T-cell (primary cell): ENCODE data around the gene OR10A6. TPM values are rescaled to one million over a fixed set of nuclear protein-coding genes. Genes with fewer than 3 reads are reported as not detected.

Experiments
- ATAC-seq, 4 experiments: fragments of 200-7000 bp in 3 of 4; fragments of 150-1000 bp in 1 of 4; cut with Tn5 transposase; replicated peaks in 1 of 4; 1 replicate in 3 of 4; 2 replicates in 1 of 4; pipeline ENCODE4 v1.10.0; 2021; ENCODE audit warnings: moderate library complexity in 3 of 4, mild to moderate bottlenecking in 2 of 4, moderate number of reproducible peaks in 1 of 4
- CTCF ChIA-PET, 2 donors: fragments of 300-600 bp; sonication (Branson Sonifier 250); formaldehyde crosslinking; loops; one replicate each; lab custom pipeline; 2022; ENCODE audit warnings: antibody characterized with exemption in 2 of 2; lab: Charles Lee
- POLR2A ChIA-PET, 2 donors: fragments of 300-600 bp; sonication (Branson Sonifier 250); formaldehyde crosslinking; loops; one replicate each; lab custom pipeline; 2022; ENCODE audit warnings: antibody characterized with exemption in 2 of 2; lab: Charles Lee
- DNase-seq, 35 experiments: peaks; one replicate each; pipeline versions ENCODE4 v3.0.0 to v3.0.0-alpha.2; 2013 to 2023
- H3K27ac ChIP-seq: one replicate; pipeline ENCODE4 v1.5.1; 2013; ENCODE audit warnings: low read length
- H3K27me3 ChIP-seq, 2 experiments: replicated peaks in 1 of 2; 1 replicate in 1 of 2; 2 replicates in 1 of 2; pipeline versions ENCODE4 v1.6.1 to v1.7.0; 2013; ENCODE audit warnings: low read length in 1 of 2, mixed read lengths in 1 of 2; ENCODE audit not compliant: control insufficient read depth in 2 of 2, insufficient read depth in 2 of 2; ENCODE audit errors: extremely low read depth in 1 of 2
- H3K36me3 ChIP-seq, 2 donors: 1 replicate in 1 of 2; 2 replicates in 1 of 2; pipeline versions ENCODE4 v1.6.1 to v1.7.0; 2013; ENCODE audit warnings: low read length in 1 of 2; ENCODE audit not compliant: control insufficient read depth in 2 of 2, insufficient read depth in 1 of 2; ENCODE audit errors: extremely low read depth in 1 of 2
- H3K4me1 ChIP-seq, 2 experiments: 1 replicate in 1 of 2; 2 replicates in 1 of 2; pipeline versions ENCODE4 v1.6.1 to v1.7.0; 2013; ENCODE audit warnings: low read length in 2 of 2, mixed read lengths in 1 of 2; ENCODE audit not compliant: insufficient read depth in 2 of 2, control insufficient read depth in 1 of 2; ENCODE audit errors: extremely low read depth in 1 of 2
- H3K4me3 ChIP-seq, 2 donors: 1 replicate in 1 of 2; 2 replicates in 1 of 2; pipeline versions ENCODE4 v1.5.1 to v1.7.0; 2013; ENCODE audit warnings: mild to moderate bottlenecking in 2 of 2, low read length in 1 of 2, moderate library complexity in 1 of 2; ENCODE audit not compliant: control insufficient read depth in 1 of 2; ENCODE audit errors: extremely low read depth in 1 of 2
- H3K9me3 ChIP-seq: 2 replicates; pipeline ENCODE4 v1.7.0; 2013
- H3K27ac Mint-ChIP-seq, 2 donors: one replicate each; pipeline ENCODE4 v1.8.0; 2020 to 2021; ENCODE audit warnings: mild to moderate bottlenecking in 2 of 2, mixed read lengths in 2 of 2
- H3K27me3 Mint-ChIP-seq, 2 donors: one replicate each; pipeline ENCODE4 v1.8.0; 2021 to 2022; ENCODE audit warnings: mixed read lengths in 2 of 2
- H3K36me3 Mint-ChIP-seq: one replicate; pipeline ENCODE4 v1.8.0; 2021; ENCODE audit warnings: mixed read lengths
- H3K4me1 Mint-ChIP-seq, 3 donors: one replicate each; pipeline ENCODE4 v1.8.0; 2020 to 2022; ENCODE audit warnings: mixed read lengths in 3 of 3, mild to moderate bottlenecking in 1 of 3
- H3K4me3 Mint-ChIP-seq, 3 donors: one replicate each; pipeline ENCODE4 v1.8.0; 2020 to 2022; ENCODE audit warnings: mild to moderate bottlenecking in 3 of 3, mixed read lengths in 3 of 3, moderate library complexity in 3 of 3
- H3K9me3 Mint-ChIP-seq, 3 donors: one replicate each; pipeline ENCODE4 v1.8.0; 2020 to 2022; ENCODE audit warnings: mixed read lengths in 3 of 3
- WGBS: methylation state at CpG from one replicate; pipeline ENCODE4 v1.1.5; 2013; ENCODE audit warnings: missing lambda C conversion rate; ENCODE audit not compliant: insufficient coverage; 5-methylcytosine and 5-hydroxymethylcytosine counted together
- total RNA-seq, 35 experiments: library from RNA in 6 of 35; stranded (reverse) in 6 of 35; fragments of 120-200 nt in 1 of 35; gene quantifications; one replicate each; pipeline versions ENCODE4 v1.2.1 to v1.2.4 and lab custom pipeline; 2013 to 2026

The OR10A6 gene
- total RNA-seq, 5 donors from 2014 or later (not counting 1 experiment from before 2014, with no cell fraction given), result not detected

DNA sequence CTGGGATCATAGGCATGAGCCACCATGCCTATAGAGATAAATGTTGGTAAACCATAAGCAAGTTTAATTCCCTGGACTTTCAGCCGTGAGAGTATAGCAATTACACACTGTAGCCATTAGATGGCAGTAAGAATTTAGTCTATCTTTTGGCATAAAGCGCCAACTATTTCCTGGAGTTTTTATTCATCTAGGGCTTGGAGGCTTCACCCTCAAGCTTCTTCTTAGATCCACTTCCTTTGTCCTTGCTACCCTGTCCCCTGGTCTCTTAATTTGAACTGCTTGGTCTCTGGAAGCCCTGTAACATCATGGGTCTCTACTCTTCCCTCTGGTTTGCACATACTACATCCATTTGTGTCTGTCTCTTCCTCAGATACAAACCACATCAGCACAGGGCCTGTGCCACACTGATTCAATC lies 38.2 kb downstream of the OR10A6 start:
- POLR2A ChIA-PET, result interaction anchor here in 1 of 2 donors (0.5 kb wide), 1 partner anchor 95 kb away, joined by 3 read pairs; no protein-coding TSS in a partner anchor
- CTCF ChIA-PET, result interaction anchor here (0.6 to 4.7 kb wide), 10 partner anchors 10 to 1145 kb away, joined by 3 to 28 read pairs (median 4); partner anchors contain the start of gene EIF3F (in 2 of the 2)
- peaks cover 0 to 6% (median 3%) of the 10 kb centered on the region in 3 donors for H3K4me1 Mint-ChIP-seq
- no peak overlapping the region for H3K4me3 ChIP-seq
- peaks cover 2 to 5% of the 10 kb centered on the region in 2 experiments for H3K27me3 ChIP-seq
- 27% methylated on average over 1 of the region's 2 CpGs for whole genome bisulfite sequencing
- H3K9me3 ChIP-seq, result no peaks in the 10 kb centered on the region
- no peak overlapping the region for H3K27ac ChIP-seq
- peaks cover 0 to 10% (median 0%) of the 10 kb centered on the region in 3 donors for H3K9me3 Mint-ChIP-seq
- H3K27me3 Mint-ChIP-seq, result peaks cover 3% of the 10 kb centered on the region in 2 donors
- H3K27ac Mint-ChIP-seq, result peak overlapping the region in 1 of 2 donors; percentile 11
- H3K36me3 Mint-ChIP-seq, result no peaks in the 10 kb centered on the region
- DNase-seq (peak in 5 of 35 experiments; percentile 0 to 56 (median 6)), ATAC-seq (peak; percentile 55 to 67 (median 59))
- H3K4me1 ChIP-seq, result no peaks in the 10 kb centered on the region
- H3K4me3 Mint-ChIP-seq, result no peak overlapping the region
- H3K36me3 ChIP-seq, result no peaks in the 10 kb centered on the region

DNA sequence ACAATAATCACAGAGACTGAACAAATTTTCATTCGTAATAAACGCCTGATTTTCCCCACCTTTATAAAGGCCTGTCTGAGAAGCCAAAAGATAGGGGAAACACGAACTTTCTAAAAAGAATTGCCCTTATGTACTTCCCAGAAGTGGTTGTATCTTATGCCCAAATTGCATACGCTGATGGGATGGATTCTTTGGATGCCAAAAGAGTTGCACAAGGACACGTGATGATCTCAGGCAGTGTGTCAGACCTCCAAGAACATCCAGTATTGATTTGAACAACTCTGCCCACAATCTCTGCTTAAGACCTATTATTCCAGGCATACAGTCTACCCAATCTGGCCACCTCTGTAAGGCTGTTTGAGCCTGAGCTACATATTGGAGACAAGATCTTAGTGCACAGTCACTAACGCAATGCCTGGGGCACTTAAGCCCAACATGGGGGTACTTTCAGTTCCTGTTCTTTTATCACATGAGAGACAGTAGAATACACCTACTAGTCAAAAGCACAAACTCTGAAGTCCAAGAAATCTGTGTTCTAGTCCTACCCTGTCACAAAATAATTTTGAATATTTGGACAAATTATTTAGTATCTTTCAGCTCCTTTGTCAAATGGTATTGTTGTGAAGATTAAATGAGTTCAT lies 38.9 kb downstream of the OR10A6 start:
- H3K4me1 ChIP-seq, result no peaks in the 10 kb centered on the region
- Mint-ChIP-seq H3K36me3 (no peaks in the 10 kb centered on the region), H3K4me1 (peaks cover 0 to 6% (median 3%) of the 10 kb centered on the region in 3 donors), H3K27me3 (peaks cover 3% of the 10 kb centered on the region in 2 donors), H3K27ac (no peak overlapping the region), H3K4me3 (no peak overlapping the region), H3K9me3 (peaks cover 0 to 10% (median 0%) of the 10 kb centered on the region in 3 donors)
- POLR2A ChIA-PET, result interaction anchor here in 1 of 2 donors (0.5 kb wide), 1 partner anchor 95 kb away, joined by 3 read pairs; no protein-coding TSS in a partner anchor
- H3K27ac ChIP-seq, result no peak overlapping the region
- no CpG with 5 or more reads among the region's 6 CpGs for WGBS
- DNase-seq (no peak), ATAC-seq (no peak)
- CTCF ChIA-PET, result interaction anchor here (0.7 to 4.7 kb wide), 8 partner anchors 11 to 207 kb away, joined by 3 to 28 read pairs (median 4); partner anchors contain the start of gene EIF3F (in 2 of the 2)
- no peak overlapping the region for H3K4me3 ChIP-seq
- no peaks in the 10 kb centered on the region for H3K36me3 ChIP-seq
- H3K27me3 ChIP-seq, result peaks cover 2 to 5% of the 10 kb centered on the region in 2 experiments
- H3K9me3 ChIP-seq, result no peaks in the 10 kb centered on the region

DNA sequence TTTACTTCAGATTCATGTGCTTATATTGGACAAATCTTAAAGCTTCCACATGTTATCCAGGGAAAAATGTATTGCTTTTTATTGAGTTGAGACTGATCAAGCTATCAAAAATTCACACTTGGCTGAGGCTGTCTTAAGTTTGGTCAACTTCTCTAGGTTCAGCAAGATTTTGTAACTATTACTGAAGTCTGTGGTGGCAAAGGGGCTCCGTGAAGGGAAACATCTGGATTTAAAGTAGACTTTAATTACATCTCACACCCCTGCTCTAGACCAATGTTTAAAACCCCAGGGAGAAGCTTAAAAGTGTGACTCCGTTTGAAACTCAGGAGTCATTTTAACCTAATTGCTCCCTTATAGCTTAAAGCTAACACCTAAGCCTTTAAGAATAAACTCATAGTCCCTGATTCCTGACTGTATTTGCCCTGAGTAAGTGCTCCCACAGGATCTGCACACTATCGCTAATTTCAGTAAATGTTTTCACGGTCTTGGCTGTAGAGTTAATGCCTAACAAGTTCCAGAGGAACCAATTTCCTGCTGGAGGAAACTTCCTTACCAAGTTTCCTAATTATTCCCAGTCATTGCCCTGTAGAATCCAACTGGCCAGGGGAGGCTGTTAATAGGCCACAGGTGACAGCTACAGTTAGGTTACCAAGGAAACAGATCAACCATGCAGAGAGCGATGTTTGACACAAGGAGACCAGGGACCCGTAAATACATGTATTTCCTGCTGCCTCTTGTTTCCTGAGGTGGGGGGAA lies 40.5 kb downstream of the OR10A6 start:
- WGBS, result 40% methylated on average over 1 of the region's 6 CpGs
- ATAC-seq (no peak), DNase-seq (no peak)
- Mint-ChIP-seq H3K27ac (no peak overlapping the region), H3K36me3 (no peaks in the 10 kb centered on the region), H3K9me3 (peaks cover 0 to 8% (median 0%) of the 10 kb centered on the region in 3 donors), H3K4me3 (no peak overlapping the region), H3K4me1 (peaks cover 0 to 6% (median 3%) of the 10 kb centered on the region in 3 donors), H3K27me3 (peaks cover 6 to 8% of the 10 kb centered on the region in 2 donors)
- no peaks in the 10 kb centered on the region for H3K9me3 ChIP-seq
- H3K36me3 ChIP-seq, result no peaks in the 10 kb centered on the region
- H3K27ac ChIP-seq, result no peak overlapping the region
- ChIA-PET POLR2A (no interaction called here), CTCF (interaction anchor here (1.1 to 4.7 kb wide), 3 partner anchors 93 to 209 kb away, joined by 3 to 28 read pairs (median 4); partner anchors contain the start of gene EIF3F (in 1 of the 2))
- peaks cover 2 to 5% of the 10 kb centered on the region in 2 experiments for H3K27me3 ChIP-seq
- no peak overlapping the region for H3K4me3 ChIP-seq
- H3K4me1 ChIP-seq, result no peaks in the 10 kb centered on the region

DNA sequence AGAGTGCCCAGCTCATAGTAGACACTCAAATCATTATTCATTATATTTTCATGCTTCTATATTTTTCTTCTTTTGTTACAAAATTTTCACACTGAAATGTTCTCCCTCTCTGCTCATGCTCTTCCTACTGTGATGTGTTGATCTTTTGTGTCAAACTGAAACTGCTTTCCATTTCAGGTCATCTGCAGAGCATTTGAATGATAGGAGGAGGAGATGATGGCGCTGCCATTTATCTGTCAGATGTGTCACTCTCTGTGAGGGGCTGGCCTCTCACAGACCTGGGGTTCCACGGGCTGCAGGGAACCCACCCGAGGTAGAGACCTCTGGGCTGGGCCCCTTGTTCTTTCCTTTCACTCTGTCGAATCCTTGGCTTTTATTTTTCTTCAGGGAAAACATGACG lies 41.1 kb downstream of the OR10A6 start:
- H3K9me3 ChIP-seq, result no peaks in the 10 kb centered on the region
- H3K27ac ChIP-seq, result no peak overlapping the region
- no peak for ATAC-seq
- no peak overlapping the region for H3K4me3 Mint-ChIP-seq
- H3K36me3 ChIP-seq, result no peaks in the 10 kb centered on the region
- H3K36me3 Mint-ChIP-seq, result no peaks in the 10 kb centered on the region
- peaks cover 2 to 5% of the 10 kb centered on the region in 2 experiments for H3K27me3 ChIP-seq
- no peak overlapping the region for H3K27ac Mint-ChIP-seq
- H3K4me1 Mint-ChIP-seq, result peaks cover 0 to 6% (median 3%) of the 10 kb centered on the region in 3 donors
- DNase-seq, result no peak
- no peaks in the 10 kb centered on the region for H3K4me1 ChIP-seq
- no peak overlapping the region for H3K4me3 ChIP-seq
- ChIA-PET POLR2A (no interaction called here), CTCF (interaction anchor here (1.1 to 4.7 kb wide), 3 partner anchors 93 to 209 kb away, joined by 3 to 28 read pairs (median 4); partner anchors contain the start of gene EIF3F (in 1 of the 2))
- WGBS, result 42% methylated on average over 3 of the region's 5 CpGs
- H3K27me3 Mint-ChIP-seq, result peaks cover 7 to 9% of the 10 kb centered on the region in 2 donors
- peaks cover 0 to 2% (median 0%) of the 10 kb centered on the region in 3 donors for H3K9me3 Mint-ChIP-seq

DNA sequence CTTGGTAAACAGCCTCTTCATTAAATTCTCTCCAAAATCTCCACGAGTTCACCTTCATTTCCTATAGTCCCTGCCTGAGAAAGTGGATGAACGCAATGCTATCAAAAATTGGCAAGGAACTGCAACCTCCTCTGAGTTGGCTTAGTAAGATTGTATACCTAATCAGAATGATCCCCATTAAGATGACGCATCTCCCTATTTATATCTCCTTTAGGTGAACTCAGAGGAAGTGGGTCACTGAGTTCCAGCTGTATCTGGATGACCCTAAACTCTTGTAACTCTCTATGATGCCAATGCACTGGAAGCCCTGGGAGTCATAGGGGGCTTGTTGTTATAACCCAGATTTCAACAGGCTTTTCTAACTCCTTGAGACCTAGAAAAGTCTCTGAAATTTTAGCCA lies 48.2 kb downstream of the OR10A6 start:
- no peaks in the 10 kb centered on the region for H3K9me3 ChIP-seq
- no peaks in the 10 kb centered on the region for H3K36me3 Mint-ChIP-seq
- H3K4me1 ChIP-seq, result no peaks in the 10 kb centered on the region
- H3K9me3 Mint-ChIP-seq, result no peaks in the 10 kb centered on the region
- H3K27me3 ChIP-seq, result peaks cover 0 to 14% of the 10 kb centered on the region in 2 experiments
- ATAC-seq (no peak), DNase-seq (no peak)
- H3K4me3 Mint-ChIP-seq, result no peak overlapping the region
- no peaks in the 10 kb centered on the region for H3K36me3 ChIP-seq
- no peak overlapping the region for H3K27ac ChIP-seq
- no peak overlapping the region for H3K27ac Mint-ChIP-seq
- ChIA-PET CTCF (no interaction called here), POLR2A (no interaction called here)
- no CpG with 5 or more reads among the region's 3 CpGs for WGBS
- H3K4me1 Mint-ChIP-seq, result no peaks in the 10 kb centered on the region
- no peak overlapping the region for H3K4me3 ChIP-seq
- peaks cover 13 to 30% of the 10 kb centered on the region in 2 donors for H3K27me3 Mint-ChIP-seq
